Activated CD4-positive, alpha-beta T cell treated with anti-CD3 and anti-CD28 coated beads, Interleukin-2, amount 50 U/mL, for 1 hour (primary cell): ENCODE results near the gene TLR8.
"Not testable (repeated sequence)": the region's sequence is repeated elsewhere in the genome, so short reads cannot be mapped to it uniquely, and the experiment has no call there.

Experiments used
- DNase-seq: peaks from one replicate; pipeline ENCODE4 v3.0.0-alpha.2; 2020

TLR8 gene

DNA sequence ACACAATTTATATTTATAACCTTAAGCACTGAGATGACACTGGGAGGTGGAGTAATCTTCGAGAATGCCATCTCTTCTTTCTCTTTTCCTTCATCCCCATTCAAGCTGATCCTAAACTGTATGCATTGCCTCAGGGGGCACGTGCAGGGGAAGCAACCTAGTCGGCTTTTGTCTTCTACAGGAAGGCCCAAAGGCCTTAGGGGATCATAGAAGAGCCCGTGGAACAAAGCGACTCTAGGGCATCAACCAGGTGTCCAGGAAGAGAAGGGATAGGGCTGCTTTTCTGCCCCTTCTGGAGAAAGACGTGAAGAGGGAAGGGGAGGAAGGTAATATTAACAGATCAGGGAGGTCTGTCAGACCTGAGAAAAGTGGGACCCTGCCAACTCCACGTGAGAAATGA is 6.9 kb upstream of the TLR8 start:
- DNase-seq: no peak

DNA sequence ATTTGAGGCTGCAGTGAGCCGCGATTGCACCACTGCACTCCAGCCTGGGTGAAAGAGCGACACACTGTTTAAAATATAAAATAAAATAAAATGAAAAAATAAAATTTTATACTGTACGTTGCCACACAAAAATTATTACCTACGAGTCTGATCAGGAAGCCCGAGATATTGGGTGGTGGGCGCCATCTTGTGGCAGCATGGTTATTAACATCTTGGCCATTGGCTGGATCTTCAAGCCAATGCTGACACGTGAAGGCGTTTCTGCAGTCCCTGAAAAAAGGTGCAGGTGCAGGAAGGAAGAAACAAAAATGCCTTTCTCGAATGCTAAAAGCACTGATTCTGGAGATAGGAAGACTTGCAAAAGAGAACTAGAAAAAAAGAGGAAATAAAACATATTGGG is 4.9 kb upstream of the TLR8 start:
- peak; percentile 59 for DNase-seq

DNA sequence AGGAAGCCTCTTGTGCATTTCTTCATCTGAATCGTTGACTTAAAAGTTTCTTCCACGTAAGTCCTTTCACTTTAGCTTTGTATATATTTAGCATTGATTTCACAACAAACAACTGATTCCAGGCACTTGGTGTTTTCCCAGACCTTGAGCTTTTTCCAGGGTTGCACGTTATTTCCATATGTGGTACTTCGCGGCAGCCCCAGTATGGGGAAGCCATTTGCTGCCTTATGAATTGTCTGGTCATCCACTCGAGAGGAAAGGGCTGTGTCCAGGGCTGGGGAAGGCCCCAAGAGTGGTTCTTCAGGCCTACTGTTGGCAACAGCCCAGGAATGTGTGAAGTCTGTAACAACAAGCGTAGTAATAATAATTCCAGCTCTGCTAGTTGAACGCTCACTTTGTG is 2.8 kb upstream of the TLR8 start:
- DNase-seq: no peak

DNA sequence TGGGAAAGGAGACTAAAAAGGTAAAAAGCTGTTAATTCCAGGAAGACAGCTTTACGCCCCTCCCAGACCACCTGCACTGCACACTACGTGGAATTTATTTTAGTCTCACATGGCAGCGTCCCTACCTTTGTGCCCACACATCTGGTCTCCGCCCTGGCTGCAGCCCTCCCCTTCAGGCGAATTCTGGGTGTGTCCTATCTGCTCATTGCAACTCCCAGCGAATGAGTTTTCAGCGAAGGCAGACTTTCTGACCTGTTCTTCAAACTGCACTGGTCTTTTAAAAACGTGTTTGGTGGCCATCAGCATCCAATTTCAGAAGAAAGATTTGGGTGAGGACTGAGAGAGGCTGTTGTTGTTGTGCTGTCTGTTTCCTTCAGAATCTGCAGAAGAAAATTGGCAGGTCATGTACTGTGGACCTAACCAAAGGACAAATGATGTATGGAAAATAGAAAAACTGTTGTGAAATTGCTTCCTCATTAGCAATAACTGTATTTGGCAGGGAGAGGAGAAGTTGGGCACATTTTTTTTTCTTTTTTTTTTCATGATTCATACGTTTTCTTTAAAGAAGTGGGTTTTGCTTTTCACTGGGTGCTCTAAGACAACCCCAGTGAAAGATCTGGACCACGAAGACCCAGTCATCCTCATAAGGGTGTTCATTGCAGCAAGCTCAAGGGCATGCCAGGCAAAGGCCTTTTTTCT is 4.2 kb downstream of the TLR8 start:
- no peak for DNase-seq

DNA sequence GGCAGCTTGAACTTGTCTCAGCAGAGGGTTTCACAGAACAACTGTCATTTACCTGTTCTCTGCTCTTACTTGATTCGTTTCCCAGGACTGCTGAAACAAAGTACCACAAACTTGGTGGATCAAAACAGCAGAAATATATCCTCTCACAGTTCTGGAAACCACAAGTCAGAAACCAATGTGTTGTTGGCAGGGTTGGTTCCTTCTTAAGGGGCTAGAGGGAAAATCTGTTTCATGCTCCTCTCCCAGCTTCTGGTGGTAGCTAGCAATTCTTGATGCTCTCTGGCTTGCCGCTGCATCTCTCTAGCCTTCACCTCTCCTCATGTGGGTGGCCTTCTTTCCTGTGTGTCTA is 4.7 kb downstream of the TLR8 start:
- no peak for DNase-seq

DNA sequence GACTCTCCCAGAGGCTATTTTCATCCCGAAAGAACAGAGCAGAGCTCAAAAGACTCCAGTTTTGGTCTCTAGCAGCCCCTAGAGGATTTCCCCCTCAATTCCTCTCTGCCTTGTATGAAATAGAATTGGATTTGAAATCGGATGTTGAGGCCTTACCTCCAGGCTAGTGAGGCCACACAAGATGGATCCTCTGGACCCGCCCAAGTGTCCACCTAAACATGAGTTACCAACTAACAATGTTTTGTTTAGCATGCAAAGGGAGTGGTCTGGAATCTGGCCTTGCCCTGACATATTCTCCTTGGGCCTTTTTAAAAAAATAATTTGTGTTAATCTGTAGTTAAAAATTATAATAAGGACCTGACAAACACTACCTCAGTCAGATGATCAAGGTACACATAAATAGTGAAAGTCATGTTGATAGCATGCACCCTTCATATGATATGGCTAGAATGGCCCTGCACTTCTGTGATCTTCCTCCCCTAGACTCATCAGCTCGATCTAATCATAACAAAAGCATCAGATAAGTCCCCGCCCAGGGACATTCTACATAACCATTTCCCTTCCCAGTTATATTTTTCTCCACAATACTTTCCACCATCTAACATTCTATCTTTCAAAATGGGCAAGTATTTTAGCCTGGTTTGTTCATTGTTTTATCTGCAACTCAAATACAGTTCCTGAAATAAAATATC is 6.5 kb downstream of the TLR8 start:
- no peak for DNase-seq

DNA sequence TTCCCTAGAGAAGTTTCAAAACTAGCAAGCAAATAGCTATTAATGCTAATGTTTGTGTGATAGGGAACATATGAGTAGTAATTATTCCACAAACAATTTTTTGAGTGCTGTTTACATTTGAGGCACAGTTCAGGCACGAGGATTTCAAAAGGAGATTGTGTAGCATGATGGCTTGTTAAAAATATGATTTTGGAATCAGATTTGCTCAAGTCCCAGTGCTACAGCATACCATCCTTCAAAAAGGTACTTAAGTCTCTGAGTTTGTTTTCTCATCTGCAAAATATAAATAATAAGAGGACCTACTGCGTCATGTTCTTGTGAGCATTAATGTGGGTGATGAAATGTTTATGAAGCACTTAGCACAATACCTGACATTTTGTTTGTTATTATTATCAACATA is 11.3 kb downstream of the TLR8 start:
- no peak for DNase-seq

DNA sequence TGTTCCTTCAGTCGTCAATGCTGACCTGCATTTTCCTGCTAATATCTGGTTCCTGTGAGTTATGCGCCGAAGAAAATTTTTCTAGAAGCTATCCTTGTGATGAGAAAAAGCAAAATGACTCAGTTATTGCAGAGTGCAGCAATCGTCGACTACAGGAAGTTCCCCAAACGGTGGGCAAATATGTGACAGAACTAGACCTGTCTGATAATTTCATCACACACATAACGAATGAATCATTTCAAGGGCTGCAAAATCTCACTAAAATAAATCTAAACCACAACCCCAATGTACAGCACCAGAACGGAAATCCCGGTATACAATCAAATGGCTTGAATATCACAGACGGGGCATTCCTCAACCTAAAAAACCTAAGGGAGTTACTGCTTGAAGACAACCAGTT is 12.6 kb downstream of the TLR8 start:
- DNase-seq: no peak

DNA sequence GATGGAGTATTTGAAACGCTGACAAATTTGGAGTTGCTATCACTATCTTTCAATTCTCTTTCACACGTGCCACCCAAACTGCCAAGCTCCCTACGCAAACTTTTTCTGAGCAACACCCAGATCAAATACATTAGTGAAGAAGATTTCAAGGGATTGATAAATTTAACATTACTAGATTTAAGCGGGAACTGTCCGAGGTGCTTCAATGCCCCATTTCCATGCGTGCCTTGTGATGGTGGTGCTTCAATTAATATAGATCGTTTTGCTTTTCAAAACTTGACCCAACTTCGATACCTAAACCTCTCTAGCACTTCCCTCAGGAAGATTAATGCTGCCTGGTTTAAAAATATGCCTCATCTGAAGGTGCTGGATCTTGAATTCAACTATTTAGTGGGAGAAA is 13.2 kb downstream of the TLR8 start:
- no peak for DNase-seq

DNA sequence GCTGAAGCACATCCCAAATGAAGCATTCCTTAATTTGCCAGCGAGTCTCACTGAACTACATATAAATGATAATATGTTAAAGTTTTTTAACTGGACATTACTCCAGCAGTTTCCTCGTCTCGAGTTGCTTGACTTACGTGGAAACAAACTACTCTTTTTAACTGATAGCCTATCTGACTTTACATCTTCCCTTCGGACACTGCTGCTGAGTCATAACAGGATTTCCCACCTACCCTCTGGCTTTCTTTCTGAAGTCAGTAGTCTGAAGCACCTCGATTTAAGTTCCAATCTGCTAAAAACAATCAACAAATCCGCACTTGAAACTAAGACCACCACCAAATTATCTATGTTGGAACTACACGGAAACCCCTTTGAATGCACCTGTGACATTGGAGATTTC is 14.6 kb downstream of the TLR8 start:
- DNase-seq: no peak

DNA sequence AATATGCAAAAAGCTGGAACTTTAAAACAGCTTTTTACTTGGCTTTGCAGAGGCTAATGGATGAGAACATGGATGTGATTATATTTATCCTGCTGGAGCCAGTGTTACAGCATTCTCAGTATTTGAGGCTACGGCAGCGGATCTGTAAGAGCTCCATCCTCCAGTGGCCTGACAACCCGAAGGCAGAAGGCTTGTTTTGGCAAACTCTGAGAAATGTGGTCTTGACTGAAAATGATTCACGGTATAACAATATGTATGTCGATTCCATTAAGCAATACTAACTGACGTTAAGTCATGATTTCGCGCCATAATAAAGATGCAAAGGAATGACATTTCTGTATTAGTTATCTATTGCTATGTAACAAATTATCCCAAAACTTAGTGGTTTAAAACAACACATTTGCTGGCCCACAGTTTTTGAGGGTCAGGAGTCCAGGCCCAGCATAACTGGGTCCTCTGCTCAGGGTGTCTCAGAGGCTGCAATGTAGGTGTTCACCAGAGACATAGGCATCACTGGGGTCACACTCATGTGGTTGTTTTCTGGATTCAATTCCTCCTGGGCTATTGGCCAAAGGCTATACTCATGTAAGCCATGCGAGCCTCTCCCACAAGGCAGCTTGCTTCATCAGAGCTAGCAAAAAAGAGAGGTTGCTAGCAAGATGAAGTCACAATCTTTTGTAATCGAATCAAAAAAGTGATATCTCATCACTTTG is 15.6 kb downstream of the TLR8 start:
- no peak for DNase-seq

DNA sequence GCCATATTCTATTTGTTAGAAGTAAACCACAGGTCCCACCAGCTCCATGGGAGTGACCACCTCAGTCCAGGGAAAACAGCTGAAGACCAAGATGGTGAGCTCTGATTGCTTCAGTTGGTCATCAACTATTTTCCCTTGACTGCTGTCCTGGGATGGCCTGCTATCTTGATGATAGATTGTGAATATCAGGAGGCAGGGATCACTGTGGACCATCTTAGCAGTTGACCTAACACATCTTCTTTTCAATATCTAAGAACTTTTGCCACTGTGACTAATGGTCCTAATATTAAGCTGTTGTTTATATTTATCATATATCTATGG is 16.1 kb downstream of the TLR8 start:
- no peak for DNase-seq

DNA sequence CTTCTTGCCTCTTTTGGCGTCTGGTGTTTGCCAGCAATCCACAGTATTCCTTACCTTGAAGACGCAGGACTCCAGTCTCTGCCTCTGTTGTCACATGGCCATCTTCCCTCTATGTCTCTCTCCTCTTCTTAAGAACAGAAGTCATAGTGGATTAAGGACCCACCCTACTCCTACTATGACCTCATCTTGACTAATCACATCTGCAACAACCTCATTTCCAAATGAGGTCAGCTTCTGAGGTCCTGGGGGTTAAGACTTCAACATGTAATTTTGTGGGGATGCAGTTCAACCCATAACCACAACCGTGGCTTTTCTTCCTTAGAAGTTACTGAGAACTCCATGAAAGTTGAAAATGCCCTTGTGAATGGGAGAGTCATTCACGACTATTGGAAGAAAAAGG is 23.3 kb downstream of the TLR8 start:
- no peak for DNase-seq

DNA sequence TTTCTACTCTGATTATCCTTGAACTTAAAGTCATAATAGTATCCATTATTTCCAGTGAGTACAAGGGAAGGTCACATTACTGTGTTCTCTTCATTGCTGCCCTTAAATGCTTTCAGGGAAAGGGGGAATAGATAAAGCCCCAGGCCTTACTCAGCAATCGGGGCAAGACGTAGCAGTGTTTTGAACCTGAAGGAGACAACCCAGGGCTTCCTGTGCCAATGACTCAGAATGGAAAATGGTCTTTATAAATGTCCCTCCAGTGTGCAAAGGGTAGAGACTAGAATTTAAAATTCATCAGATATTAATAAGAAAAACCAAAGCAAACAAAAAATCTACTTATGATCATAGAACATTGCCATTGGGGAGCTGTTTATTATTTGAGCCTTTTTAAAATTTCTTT is 23.7 kb downstream of the TLR8 start:
- no peak for DNase-seq

DNA sequence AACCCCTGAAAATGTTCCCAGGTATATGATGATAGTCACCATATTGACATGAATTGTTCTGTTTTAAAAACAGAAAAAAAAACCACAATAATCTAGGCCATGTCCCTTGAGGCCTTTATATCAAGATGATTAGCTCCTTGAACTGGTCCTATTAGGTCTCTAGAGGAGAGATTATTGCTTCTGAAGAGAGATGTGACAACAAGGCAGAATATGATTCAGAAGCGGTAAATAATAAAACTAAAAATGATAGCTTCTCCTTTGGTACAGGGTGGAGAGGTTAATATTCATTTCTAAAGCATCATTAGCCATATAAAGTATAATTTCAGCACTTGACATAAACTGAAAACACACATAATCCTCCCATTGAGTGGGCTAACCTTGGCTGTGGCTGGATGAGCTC is 25.8 kb downstream of the TLR8 start:
- DNase-seq: no peak

DNA sequence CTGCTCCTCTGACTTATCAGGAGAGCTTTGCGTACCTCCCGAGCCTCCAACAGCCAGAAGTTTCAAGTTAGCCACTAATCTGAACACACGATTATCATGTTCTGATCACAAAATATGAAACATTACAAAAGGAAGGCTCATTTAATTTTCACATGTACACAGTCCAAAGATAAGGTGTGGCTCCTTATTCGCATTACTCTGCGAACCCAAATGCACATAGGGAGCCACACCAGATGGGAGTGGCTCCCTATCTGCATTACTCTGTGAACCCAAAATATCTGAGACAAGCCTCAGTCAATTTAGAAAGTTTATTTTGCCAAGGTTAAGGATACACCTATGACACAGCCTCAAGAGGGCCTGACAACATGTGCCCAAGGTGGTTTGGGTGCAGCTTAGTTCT is 28.4 kb downstream of the TLR8 start:
- no peak for DNase-seq

DNA sequence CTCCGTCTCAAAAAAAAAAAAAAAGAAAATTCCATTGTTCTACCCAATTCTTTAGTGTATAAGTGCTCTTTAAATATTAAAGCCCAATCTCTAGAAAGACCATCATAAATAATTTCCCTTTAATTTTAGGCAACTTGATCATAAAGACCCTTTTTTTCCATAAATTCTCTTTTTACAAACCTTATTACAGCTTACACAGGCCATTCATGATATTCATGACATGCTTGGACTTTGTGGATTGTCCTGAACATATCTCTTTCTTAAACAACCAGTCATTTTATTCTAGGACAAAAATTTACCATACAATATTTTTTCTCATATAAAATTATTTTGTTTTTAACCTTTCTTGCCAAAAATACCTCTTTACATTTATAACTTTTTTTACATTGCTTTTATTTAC is 30.5 kb downstream of the TLR8 start:
- no peak for DNase-seq

DNA sequence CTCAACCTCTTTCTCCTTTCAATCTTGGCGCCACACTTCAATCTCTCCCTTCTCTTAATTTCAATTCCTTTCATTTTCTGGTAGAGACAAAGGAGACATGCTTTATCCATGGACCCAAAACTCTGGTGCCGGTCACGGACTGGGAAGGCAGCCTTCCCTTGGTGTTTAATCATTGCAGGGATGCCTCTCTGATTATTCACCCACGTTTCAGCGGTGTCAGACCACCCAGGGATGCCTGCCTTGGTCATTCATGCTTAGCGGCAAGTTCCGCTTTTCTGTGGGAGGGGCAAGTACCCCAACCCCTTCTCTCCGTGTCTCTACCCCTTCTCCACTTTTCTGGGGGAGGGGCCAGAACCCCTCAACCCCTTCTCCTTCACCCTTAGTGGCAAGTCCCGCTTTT is 34.1 kb downstream of the TLR8 start:
- not testable (repeated sequence) for DNase-seq

DNA sequence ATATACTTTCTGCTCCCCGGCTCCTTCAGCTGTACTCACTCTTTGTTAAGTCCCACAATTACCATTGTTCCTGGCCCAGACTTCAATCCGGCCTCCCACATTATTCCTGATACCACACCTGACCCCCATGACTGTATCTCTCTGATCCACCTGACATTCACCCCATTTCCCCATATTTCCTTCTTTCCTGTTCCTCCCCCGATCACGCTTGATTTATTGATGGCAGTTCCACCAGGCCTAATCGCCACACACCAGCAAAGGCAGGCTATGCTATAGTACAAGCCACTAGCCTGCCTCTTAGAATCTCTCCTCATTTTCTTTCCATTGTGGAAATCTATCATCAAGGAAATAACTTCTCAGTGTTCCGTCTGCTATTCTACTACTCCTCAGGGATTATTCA is 37.2 kb downstream of the TLR8 start:
- DNase-seq: not testable (repeated sequence)

DNA sequence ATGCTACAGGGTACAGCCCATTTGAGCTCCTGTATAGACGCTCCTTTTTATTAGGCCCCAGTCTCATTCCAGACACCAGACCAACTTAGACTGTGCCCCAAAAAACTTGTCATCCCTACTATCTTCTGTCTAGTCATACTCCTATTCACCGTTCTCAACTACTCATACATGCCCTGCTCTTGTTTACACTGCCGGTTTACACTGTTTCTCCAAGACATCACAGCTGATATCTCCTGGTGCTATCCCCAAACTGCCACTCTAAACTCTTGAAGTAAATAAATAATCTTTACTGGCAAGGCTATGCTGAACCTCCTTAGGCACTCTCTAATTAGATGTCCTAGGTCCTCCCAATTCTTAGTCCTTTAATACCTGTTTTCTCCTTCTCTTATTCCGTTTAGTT is 38.0 kb downstream of the TLR8 start:
- not testable (repeated sequence) for DNase-seq

DNA sequence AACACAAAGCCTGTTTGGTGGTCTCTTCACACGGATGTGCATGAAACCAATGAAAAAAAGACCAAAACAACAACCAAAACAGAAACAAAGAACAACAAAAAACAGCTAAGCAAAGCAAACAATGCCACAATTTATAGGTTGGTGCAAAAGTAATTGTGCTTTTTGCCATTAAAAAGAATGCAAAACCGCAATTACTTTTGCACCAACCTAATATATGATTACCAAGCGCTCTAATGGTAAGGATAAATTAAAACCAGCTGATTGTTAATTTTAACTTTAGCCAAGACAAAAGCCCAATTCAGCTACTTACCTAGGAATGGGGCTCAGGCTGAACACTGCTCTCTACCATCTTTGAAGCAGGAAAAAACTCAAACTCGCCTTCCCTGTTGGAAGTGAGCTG is 39.1 kb downstream of the TLR8 start:
- DNase-seq: no peak

DNA sequence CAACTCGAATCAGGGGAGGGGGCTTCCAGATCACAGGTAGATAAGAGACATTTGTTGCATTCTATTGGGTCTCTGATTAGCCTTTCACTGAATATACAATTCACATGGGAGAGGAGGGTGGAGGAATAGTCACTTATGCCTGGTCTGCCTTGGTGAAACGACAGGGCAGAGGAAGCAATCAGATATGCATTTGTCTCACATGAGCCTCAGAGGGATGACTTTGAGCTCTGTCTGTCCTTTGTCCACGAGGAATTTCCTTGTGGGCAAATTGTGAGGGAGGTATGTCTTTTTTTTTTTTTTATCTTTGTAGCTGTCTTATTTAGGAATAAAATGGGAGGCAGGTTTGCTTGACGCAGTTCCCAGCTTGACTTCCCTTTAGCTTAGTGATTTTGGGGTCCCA is 40.0 kb downstream of the TLR8 start:
- DNase-seq: no peak

DNA sequence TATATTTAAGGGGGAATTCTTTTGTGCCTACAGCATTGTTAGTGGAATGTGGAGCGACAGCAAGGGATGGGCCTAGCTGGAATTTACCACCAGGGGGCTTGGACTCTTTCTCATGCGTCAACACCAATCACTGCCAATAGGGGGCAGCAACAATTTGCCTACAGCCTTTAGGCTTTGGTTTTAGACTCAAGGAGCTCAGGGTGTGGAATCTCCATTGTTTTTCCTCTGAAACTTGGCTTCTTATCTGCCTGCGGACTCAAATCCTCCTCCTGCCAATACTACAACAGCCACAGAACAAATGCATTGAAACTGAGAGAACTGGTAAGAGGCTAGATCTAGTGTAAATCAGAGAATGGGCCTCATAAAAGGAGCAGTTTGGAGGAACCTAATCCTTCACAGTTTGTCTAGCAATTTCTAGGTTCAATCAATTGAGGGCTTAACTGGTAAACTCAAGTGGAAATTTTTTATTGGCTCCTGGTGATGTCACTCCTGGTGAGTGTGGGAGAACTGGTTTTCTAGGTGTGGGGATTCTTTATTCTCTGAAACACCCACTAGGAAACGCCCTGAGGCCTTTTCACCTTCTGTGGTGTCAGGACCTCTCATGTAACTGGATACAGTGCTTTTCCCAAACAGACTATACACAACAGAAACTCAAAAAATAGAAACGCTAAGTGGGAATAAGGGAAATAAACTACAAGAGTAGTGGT is 40.6 kb downstream of the TLR8 start:
- peak; percentile 69 for DNase-seq
